NCI-H2171 (cell line): ENCODE results near the gene UBD.

Experiments
- DNase-seq: peaks from one replicate; lab custom pipeline; 2025; lab: John Stamatoyannopoulos, UW

Gene UBD

GRCh38 chr6:29559524-29560287 lies at the start of gene UBD:
TSS of gene UBD (minus strand) at chr6:29559732. CDS start at chr6:29559701, 31 bp downstream.
- no peak for DNase-seq

- no peak for DNase-seq
These were observed 48.6 kb upstream of the UBD start for GRCh38 chr6:29608131-29608530.

- DNase-seq, result no peak
These were observed 44.4 kb upstream of the UBD start for GRCh38 chr6:29603930-29604329.

- DNase-seq, result no peak
These were observed 43.9 kb upstream of the UBD start for GRCh38 chr6:29603456-29603855.

GRCh38 chr6:29602564-29603361 lies 43.2 kb upstream of the UBD start:
- DNase-seq, result no peak

- no peak for DNase-seq
These were observed 38.7 kb upstream of the UBD start for GRCh38 chr6:29598172-29598747.

GRCh38 chr6:29597184-29597583 lies 37.7 kb upstream of the UBD start:
- DNase-seq, result no peak

GRCh38 chr6:29596381-29596900 lies 36.9 kb upstream of the UBD start:
- no peak for DNase-seq

- no peak for DNase-seq
These were observed 33.8 kb upstream of the UBD start for GRCh38 chr6:29593199-29593855.

- no peak for DNase-seq
These were observed 32.1 kb upstream of the UBD start for GRCh38 chr6:29591677-29592076.

GRCh38 chr6:29590218-29590808 lies 30.8 kb upstream of the UBD start:
- no peak for DNase-seq

GRCh38 chr6:29589423-29590048 lies 30.0 kb upstream of the UBD start:
- no peak for DNase-seq

- DNase-seq, result no peak
These were observed 25.3 kb upstream of the UBD start, which contains the start of gene OR2H2 for GRCh38 chr6:29584821-29585220. TSS of gene OR2H2 (plus strand) at chr6:29585121. CDS start at chr6:29587945, 2,824 bp downstream.

- no peak for DNase-seq
These were observed 18.0 kb upstream of the UBD start for GRCh38 chr6:29577544-29577943.

GRCh38 chr6:29576056-29576455 lies 16.5 kb upstream of the UBD start:
- DNase-seq, result no peak

GRCh38 chr6:29567991-29568390 lies 8.5 kb upstream of the UBD start:
- DNase-seq, result no peak

- DNase-seq, result no peak
These were observed 8.0 kb upstream of the UBD start for GRCh38 chr6:29567541-29567940.

GRCh38 chr6:29566856-29567255 lies 7.3 kb upstream of the UBD start:
- no peak for DNase-seq

GRCh38 chr6:29564875-29565274 lies 5.3 kb upstream of the UBD start:
- no peak for DNase-seq

- DNase-seq, result no peak
These were observed 4.0 kb upstream of the UBD start for GRCh38 chr6:29563435-29563965.

GRCh38 chr6:29561606-29562181 lies 2.2 kb upstream of the UBD start:
- no peak for DNase-seq
